GM18870 (cell line): ENCODE measurements around the gene EEFSEC.
A peak's percentile ranks its signal among the peaks of the same experiment; 100 is the strongest.

Source experiments
- ATAC-seq: cut with Tn5 transposase; IDR thresholded peaks from one replicate; pipeline ENCODE4 v1.9.1; 2021; ENCODE audit warnings: moderate library complexity; ENCODE audit not compliant: unreplicated experiment

EEFSEC gene, protein sequence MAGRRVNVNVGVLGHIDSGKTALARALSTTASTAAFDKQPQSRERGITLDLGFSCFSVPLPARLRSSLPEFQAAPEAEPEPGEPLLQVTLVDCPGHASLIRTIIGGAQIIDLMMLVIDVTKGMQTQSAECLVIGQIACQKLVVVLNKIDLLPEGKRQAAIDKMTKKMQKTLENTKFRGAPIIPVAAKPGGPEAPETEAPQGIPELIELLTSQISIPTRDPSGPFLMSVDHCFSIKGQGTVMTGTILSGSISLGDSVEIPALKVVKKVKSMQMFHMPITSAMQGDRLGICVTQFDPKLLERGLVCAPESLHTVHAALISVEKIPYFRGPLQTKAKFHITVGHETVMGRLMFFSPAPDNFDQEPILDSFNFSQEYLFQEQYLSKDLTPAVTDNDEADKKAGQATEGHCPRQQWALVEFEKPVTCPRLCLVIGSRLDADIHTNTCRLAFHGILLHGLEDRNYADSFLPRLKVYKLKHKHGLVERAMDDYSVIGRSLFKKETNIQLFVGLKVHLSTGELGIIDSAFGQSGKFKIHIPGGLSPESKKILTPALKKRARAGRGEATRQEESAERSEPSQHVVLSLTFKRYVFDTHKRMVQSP

DNA sequence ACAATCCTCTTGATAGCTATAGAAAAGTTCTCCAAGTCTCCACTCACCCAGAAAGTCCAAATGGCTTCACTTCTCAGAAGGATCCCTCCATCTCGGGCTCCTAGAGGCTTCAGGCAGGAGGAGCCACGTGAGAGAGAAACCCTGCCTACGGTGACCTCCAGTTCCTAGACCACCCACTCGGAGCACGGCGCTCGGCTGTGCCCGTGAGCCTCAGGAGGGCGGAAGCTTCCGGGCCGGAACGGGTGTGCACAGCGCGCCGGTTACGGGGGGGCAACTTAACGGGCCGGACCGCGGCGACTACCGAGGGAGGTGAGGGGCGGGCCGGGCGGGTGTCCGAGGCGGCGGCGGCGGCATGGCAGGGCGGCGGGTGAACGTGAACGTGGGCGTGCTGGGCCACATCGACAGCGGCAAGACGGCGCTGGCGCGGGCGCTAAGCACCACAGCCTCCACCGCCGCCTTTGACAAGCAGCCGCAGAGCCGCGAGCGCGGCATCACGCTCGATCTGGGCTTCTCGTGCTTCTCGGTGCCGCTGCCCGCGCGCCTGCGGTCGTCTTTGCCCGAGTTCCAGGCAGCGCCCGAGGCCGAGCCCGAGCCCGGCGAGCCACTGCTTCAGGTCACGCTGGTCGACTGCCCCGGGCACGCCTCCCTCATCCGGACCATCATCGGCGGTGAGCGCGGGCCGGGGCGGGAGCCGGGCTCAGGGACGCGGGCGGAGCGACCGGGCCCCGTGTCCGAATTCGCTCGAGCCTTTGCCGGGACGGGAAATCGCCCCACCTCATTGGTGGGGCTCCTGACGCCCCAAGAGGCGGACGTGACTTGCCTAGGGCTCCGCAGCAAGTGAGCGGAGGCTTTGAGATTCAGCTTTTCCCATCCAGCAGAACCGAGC lies at the start of gene EEFSEC:
EEFSEC (plus strand) TSS at position 326 of the 886 bp plus-strand sequence; CDS start at position 353, 27 bp downstream.
- ATAC-seq, result peak; percentile 64

DNA sequence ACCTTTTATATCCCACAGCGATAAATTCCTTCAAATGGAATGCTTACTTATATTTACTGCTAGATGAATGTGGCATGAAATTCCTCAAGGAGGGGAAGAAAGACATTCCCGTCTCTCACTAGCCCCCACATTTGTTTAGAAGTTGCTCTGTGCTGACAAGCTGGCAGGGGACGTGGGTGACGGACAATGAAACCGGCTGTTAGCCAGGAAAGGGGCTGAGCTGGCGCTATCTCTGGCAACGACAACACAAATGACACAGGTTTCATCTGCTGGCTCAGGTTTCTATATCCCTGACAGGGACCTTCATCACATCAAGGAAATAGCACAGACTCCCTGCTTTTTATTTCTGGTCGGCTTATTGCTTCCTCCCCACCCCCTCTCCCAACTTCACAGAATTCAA lies 45.4 kb upstream of the EEFSEC start:
- no peak for ATAC-seq

DNA sequence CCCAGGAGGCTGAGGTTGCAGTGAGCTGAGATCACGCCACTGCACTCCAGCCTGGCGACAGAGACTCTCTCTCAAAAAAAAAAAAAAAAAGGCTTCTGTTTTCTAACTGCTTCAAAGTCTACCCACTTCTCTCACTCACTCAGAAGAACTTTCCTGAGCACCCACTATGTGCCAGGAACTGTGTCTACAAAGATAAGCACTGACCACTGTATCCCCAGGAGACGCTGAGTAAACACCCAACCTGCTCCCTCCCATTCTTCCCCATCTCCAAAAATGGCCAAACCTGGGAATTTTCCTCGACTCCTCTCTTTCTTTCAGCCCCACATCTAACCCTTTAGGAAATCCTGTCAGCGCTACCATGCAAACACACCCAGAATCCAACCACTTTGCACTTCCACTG lies 42.1 kb upstream of the EEFSEC start:
- no peak for ATAC-seq

DNA sequence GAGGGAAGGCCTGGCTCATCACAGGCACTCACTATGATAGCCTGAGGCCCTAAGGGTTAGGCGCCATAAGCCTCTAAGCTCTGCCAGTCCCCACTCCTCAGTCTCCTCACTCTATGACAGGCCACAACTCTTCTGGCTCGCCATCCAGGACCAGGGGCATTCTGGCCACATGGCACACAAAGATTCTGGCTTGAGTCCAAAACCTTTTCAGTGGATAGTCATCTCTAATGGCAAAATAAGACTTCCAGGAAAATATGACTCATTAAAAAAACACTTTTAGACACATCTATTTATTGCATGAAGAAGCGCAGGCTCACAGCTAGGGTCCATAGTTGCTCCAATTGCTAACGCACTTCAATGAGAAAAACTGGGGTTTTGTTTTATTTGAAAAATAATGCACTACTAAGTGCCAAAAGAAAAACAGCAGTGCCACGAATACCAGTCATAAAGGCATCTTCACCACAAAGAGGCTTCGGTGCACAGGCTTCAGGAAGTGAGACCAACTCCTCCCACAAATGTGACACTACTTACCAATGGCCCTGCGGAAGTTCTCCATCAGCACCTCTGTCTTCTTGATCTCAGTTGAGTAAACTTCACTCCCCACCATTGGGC lies 40.8 kb upstream of the EEFSEC start:
- ATAC-seq, result no peak

DNA sequence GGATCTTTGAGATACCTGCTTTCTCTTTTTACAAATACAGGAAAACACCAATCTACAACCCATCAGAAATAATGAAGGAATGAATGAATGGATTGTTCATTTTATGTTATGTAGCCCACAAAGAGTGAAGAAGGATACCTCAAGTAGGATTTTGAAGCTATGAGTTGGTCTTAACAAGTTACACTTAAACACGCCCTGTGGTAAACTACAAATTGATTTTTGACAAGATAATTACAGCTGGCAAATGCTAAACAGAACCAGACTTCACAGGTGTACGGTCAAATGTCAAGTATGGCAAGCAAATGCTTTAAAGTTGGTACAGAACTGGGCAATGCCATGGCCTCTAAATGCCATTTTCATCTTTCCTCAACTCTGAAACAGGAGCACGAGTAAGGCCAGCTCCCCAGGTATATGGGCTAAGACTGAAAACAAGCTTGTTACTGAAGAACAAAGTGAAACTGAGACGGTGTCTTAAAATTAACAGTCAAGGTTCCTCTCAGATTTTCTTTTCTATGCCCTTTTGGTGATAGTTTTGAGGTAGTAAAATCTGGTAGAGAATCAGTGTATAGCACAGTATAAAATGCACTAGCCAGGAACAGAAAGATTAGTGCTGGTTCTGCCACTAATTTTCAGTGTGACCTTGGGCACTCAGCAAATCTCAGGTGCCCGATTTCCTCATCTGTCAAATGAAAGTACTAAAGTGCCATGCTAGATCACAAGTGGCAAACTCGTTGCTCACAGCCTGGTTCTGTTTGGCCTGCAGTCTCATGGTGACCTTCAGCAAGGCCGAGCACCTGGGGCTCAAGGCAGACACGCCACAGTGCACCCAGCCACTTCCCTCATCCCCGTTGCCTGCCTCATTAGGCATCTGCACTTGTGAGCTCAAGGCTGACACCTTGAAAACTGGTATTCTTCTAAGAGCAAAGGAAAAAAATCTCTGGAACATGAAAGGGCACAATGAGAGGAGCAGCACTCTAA lies 39.2 kb upstream of the EEFSEC start:
- ATAC-seq, result no peak

DNA sequence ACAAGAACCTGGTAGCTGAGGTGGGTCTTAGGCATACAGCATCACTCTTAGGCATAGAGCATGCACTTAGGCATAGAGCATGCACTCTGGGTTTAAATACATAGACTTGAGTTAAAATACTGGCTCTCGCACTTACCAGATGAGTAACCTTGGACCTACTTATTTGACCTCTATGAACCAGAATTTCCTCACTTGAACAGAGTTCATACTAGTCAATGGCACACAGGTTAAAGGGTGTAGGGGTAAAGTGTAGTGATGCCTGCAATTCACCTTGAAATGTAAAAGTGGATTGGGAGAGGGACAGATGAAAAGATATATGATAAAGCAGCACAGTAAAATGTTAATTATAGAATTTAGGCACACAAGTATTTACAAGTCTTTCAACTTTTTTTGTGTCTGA lies 31.3 kb upstream of the EEFSEC start:
- no peak for ATAC-seq

DNA sequence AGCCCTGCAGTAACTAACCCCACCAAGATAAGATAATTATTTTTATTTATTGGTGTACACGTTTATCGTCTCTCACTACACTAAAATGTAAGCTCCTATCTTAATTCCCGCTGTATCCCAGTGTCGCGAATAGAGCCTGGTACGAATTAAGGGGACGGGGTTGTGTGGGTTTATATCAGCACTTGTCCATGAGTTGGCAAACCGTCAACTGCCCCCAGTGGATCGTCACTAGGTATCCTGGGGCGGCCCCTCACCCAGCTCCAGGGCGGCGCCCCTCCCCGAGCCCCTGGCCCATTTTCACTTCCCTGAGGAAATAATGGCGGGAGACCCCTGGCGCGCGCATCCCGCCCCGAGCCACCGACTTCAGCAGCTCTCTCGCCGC lies 30.1 kb upstream of the EEFSEC start:
- ATAC-seq, result no peak

DNA sequence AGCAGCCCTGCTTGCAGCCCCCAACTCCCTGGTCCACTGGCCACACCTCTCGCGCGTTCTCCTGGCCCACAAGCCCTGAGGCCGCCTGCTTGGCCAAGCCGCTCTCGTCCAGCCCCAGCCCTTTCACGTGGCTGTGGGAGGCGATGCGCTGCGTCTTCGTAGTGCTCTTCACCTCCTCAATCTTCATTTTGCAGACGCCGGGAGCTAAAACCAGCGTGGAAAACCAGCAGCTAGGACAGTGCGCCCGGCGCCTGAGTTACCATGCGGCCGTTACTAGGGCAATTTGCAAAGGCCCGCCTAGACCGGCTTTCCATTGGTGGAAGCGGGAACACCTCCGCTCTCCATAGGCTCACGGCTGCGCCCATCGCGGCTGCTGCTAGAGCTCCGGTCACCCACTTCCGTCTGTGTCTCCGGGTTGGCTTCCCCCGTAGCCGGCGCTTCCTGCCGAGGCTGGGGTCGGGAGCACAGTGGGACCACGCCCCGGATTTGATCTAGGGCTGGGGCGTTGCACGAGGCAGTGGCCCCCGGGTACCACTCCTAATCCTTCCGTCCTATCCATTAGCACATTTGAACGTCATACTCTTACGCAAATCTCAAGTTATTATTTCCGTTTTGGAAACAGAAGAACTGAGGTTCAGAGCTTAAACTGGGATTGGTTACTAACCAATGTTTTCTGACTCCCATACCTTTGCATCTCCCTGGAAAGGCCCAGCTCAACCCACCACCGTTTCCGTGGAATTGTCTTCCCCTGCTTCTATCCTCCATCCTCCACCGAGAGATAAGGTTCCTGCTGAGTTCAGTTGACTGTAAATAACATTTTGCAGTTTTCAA lies 29.5 kb upstream of the EEFSEC start, which contains the start of gene RUVBL1:
RUVBL1 (minus strand) TSS at position 275 of the 831 bp plus-strand sequence; CDS start at position 187, 88 bp downstream.
- peak; percentile 96 for ATAC-seq

DNA sequence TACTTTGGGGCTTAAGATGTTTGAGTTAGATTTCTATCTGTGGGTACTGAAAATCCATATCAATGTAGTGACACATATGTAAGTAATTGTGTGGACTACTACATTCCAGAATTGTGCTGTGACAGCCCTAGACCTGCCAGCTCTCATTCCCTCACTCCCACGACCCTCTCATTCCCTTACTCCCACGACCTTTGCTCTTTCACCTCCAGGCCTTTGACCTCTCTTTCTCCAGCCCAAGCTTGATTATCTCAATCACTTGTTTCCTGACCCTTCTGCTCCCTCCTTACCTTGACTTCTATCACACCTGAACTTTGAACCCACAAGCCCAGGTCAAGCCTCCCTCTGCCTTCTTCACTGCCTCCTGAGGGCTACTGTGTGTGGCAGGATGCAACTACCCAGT lies 26.0 kb upstream of the EEFSEC start:
- ATAC-seq, result no peak

DNA sequence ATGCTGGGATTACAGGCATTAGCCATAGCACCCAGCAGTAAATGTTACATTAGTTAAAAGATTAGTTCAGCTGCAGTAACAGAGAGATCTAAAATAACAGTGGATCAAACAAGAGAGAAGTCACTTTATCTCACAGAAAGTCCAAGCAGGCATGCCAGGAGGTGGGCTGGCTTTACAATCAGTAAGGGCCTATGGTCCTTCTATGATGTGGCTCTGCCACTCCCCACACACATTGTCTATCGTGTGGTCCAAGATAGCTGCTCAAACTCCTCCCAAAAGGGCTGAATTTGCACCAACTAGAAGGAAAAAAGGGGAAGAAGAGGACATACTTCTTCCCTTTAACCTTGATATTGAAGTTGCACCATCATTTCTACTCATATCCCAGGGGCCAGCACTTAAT lies 25.0 kb upstream of the EEFSEC start:
- ATAC-seq, result no peak

DNA sequence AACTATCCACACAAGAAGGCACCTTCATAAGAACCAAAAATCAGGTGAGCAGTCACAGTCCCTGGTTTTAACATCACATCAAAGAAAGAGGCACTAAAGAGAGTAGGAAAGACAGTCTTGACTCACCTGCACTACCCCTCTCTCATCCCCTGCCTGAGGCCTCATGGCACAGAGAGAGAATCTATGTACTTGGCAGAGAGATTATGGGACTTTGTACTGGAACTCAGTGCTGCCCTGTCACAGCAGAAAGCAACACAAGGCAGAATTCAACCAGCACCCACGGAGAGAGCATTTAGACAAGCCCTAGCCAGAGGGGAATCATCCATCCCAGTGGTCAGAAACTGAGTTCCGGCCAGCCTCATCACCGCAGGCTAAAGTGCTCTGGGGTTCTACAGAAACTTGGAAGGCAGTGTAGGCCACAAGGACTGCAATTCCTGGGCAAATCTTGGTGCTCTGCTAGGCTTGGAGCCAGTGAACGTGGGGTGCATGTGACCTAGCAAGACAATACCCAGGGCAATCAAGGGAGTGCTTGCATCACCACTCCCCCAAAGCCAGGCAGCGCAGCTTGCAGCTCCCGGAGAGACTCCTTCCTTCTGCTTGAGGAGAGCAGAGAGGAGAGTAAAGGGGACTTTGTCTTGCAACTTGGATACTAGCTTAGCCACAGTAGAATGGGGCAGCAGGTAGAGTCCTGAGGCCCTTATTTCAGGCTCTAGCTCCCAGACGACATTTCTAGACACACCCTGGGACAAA lies 21.2 kb upstream of the EEFSEC start:
- no peak for ATAC-seq

DNA sequence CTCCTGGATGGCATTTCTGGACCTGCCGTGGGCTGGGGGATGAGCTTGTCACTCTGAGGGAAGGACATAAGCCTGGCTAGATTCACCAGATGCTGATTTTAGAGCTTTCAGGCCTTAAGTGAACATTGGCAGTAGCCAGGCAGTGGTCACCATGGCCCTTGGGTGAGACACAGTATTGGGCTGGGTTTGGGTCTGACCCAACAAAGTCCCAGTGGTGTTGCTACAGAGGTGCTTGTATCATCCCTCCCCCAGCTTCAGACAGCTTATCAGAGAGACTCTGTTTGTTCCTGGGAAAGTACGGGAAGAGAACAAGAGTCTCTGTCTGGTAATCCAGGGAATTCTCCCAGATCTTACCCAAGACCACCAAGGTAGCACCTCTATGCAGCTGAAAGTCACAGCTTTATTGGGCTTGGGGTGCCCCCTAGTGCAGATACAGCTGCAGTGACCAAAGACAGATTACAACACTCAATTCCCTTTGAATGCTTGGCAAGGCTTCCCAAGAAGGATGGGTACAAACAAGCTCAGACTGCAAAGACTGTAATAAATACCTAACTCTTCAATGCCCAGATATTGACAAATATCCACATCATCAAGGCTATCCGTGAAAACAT lies 19.9 kb upstream of the EEFSEC start:
- ATAC-seq, result no peak

DNA sequence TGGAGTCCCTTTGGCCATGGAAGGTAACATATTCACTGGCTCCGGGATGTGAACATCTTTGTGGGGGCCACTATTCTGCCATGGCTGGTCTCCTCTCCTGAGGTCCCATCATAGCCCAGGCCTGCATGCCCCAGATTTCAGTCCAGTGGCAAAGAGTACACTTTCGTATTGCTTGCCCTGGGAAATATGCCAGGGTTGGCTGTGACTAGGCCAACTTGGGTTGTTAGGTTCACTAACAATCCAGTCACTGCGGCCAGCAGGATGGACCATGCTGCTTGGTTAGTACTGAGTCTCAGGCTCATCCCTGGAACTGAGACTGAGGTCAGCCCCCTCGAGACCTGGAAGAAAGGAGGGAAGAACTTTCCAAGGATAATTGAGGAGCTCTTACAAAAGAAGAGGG lies 9.8 kb upstream of the EEFSEC start:
- ATAC-seq, result no peak

DNA sequence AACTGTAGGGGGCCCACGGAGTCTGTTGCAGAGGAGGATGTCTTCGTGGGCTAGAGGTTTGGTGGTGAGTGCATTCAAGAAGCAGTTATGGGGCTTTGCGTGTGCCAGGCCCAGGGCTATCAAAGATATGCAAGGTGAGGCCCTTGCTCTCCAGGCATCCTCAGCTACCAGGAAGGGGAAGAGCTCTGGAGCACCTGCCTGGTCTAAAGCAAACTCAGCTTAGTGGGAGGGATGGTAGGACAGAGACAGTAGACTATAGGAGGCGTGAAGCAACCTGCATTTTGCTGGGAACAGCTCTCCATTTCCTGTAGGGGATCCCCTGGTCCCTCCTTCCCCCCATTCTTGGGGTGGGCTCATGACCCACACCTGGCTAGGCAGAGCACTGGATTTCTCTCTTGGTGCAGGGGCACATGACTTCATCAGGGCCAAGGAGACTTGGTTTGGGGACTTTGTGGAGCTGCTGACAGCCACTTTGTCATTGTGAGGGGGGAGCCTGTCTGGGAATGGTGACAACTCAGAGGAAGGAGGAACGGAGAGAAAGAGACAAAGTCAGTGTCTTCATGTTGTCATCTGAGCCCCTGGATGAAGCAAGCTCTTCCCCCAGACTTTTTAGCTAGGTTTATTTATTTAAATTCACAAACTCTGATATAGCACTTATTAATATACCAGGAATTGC lies 8.6 kb upstream of the EEFSEC start:
- ATAC-seq, result no peak

DNA sequence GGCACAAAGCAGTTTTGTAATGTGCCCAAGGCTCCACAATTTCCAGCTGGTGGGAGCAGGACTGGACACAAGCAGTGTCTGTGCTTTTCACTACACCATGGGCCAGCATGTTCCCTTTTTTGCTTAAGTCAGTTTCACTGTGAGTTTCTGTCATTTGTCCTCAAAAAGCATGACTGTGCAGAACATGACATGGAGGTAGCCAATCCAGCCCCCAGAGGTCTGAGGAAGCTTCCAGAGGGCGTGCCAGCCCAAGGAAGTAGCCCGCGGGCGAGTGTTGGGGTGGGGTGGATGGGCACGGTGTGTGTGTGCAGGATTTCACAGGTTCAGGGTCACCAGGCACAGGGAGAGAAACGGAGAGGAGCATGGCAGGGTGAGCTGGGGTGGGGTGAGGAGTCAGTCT lies 8.0 kb upstream of the EEFSEC start:
- no peak for ATAC-seq

DNA sequence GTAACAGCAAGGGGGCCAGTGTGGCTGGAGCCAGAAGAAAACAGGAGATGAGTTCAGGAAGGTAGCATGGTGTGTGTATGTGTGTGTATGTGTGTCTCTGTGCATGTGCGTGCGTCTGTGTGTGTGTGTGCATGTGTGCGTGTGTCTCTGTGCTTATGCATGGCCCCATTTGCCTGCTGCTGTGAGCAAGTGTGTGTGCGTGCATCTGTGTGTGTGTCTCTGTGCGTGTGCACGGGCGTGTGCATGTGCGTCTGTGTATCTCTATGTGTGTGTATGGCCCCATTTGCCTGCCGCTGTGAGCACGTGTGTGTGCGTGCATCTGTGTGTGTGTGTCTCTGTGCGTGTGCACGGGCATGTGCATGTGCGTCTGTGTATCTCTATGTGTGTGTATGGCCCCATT lies 7.1 kb upstream of the EEFSEC start:
- ATAC-seq, result no peak

DNA sequence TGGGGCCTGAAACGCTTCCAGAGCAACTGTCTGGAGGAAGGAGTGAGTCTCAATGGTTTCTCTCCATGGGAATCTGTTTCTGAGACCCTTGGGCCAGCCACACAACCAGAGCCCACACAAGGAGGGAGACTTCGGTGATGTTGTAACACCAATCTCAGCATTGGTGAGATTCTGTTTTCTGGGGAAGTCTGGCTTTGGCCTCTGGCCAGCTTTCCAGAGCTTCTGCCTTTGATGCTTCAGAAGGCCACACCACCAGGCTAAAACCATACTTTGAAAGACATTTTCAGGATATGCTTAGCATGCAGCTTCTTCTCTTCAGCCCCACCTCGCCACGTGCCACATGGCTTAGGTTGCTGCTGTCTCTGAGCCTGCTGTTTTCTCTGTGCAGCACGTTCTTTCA lies 3.6 kb upstream of the EEFSEC start:
- no peak for ATAC-seq
